Naive thymus-derived CD4-positive, alpha-beta T cell (primary cell): ENCODE measurements around the gene LTV1. TPM values are rescaled to one million over a fixed set of nuclear protein-coding genes. Genes with fewer than 3 reads are reported as not detected.

ENCODE experiments used
- ATAC-seq: fragments of 150-1000 bp; cut with Tn5 transposase; 2 replicates; pipeline ENCODE4 v1.10.0; 2021; ENCODE audit warnings: mild to moderate bottlenecking, moderate library complexity
- CTCF ChIA-PET: fragments of 350-600 bp; sonication (Branson Sonifier 250); formaldehyde crosslinking; loops from one replicate; lab custom pipeline; 2021; ENCODE audit warnings: antibody characterized with exemption; lab: Charles Lee
- POLR2A ChIA-PET: fragments of 350-600 bp; sonication (Branson Sonifier 250); formaldehyde crosslinking; loops from one replicate; lab custom pipeline; 2021; ENCODE audit warnings: antibody characterized with exemption, inconsistent platforms; lab: Charles Lee
- DNase-seq, 9 donors: peaks; one replicate each; pipeline versions ENCODE4 v3.0.0 to v3.0.0-alpha.2; 2020 to 2022; ENCODE audit warnings: mixed read lengths in 1 of 9
- H3K27ac ChIP-seq: one replicate; pipeline ENCODE4 v1.7.0; 2013; ENCODE audit warnings: mild to moderate bottlenecking, low read depth, low read length, moderate library complexity
- H3K27me3 ChIP-seq, 2 donors: one replicate each; pipeline ENCODE4 v1.7.0; 2013; ENCODE audit warnings: low read length in 2 of 2, mild to moderate bottlenecking in 2 of 2, moderate library complexity in 2 of 2; ENCODE audit not compliant: control insufficient read depth in 2 of 2, insufficient read depth in 2 of 2
- H3K36me3 ChIP-seq, 3 experiments: 1 replicate in 2 of 3; 2 replicates in 1 of 3; pipeline ENCODE4 v1.7.0; 2013; ENCODE audit warnings: low read length in 3 of 3, mild to moderate bottlenecking in 3 of 3, moderate library complexity in 1 of 3; ENCODE audit not compliant: insufficient read depth in 3 of 3, control insufficient read depth in 2 of 3
- H3K4me1 ChIP-seq, 2 donors: one replicate each; pipeline ENCODE4 v1.7.0; 2013; ENCODE audit warnings: low read length in 2 of 2, mild to moderate bottlenecking in 2 of 2, moderate library complexity in 1 of 2; ENCODE audit not compliant: control insufficient read depth in 2 of 2, insufficient read depth in 2 of 2
- H3K4me3 ChIP-seq: 2 replicates; pipeline ENCODE4 v1.7.0; 2013; ENCODE audit warnings: mild to moderate bottlenecking, low read length
- H3K9me3 ChIP-seq, 3 experiments: 1 replicate in 2 of 3; 2 replicates in 1 of 3; pipeline ENCODE4 v1.7.0; 2013; ENCODE audit warnings: low read length in 3 of 3; ENCODE audit not compliant: control insufficient read depth in 2 of 3
- H3K27ac Mint-ChIP-seq, 9 donors: one replicate each; pipeline ENCODE4 v1.8.0; 2020 to 2022; ENCODE audit warnings: mixed read lengths in 9 of 9, mild to moderate bottlenecking in 8 of 9, moderate library complexity in 5 of 9, inconsistent platforms in 2 of 9
- H3K27me3 Mint-ChIP-seq, 5 donors: one replicate each; pipeline ENCODE4 v1.8.0; 2021 to 2022; ENCODE audit warnings: mixed read lengths in 5 of 5, mild to moderate bottlenecking in 1 of 5
- H3K36me3 Mint-ChIP-seq, 5 donors: one replicate each; pipeline ENCODE4 v1.8.0; 2020 to 2022; ENCODE audit warnings: mixed read lengths in 5 of 5, mild to moderate bottlenecking in 3 of 5, inconsistent platforms in 1 of 5
- H3K4me1 Mint-ChIP-seq, 7 donors: one replicate each; pipeline ENCODE4 v1.8.0; 2020 to 2022; ENCODE audit warnings: mixed read lengths in 7 of 7, mild to moderate bottlenecking in 3 of 7, inconsistent platforms in 1 of 7
- H3K4me3 Mint-ChIP-seq, 10 donors: one replicate each; pipeline ENCODE4 v1.8.0; 2020 to 2022; ENCODE audit warnings: mild to moderate bottlenecking in 10 of 10, mixed read lengths in 10 of 10, moderate library complexity in 6 of 10, inconsistent platforms in 2 of 10
- H3K9me3 Mint-ChIP-seq, 11 donors: one replicate each; pipeline ENCODE4 v1.8.0; 2020 to 2022; ENCODE audit warnings: mixed read lengths in 11 of 11, mild to moderate bottlenecking in 4 of 11, inconsistent platforms in 1 of 11, moderate library complexity in 1 of 11
- intact Hi-C, 2 donors: fragments of 100-400 bp; cut with micrococcal nuclease; formaldehyde crosslinking; loops; one replicate each; pipeline ENCODE4 v1.15.1; 2023
- polyA plus RNA-seq, 2 donors: library from polyadenylated mRNA; unstranded; fragments of 300-500 nt; fragmentation: Illumina TruSeq; gene quantifications; one replicate each; pipeline ENCODE4 v1.2.3, GENCODE V29; 2021
- total RNA-seq, 6 experiments: library from RNA in 5 of 6; stranded (reverse) in 5 of 6; gene quantifications; 1 replicate in 5 of 6; 2 replicates in 1 of 6; pipeline ENCODE4 v1.2.3 and lab custom pipeline; 2021 to 2026

LTV1 gene
- total and polyA plus RNA-seq, 7 experiments from 2014 or later, result 16.5 to 29.6 (median 22.6) TPM

GRCh38 chr6:143822584-143823024 lies 20.5 kb upstream of the LTV1 start:
- DNase-seq (no peak), ATAC-seq (no peak)
- Histone ChIP-seq H3K36me3 (no peaks in the 10 kb centered on the region), H3K4me1 (no peaks in the 10 kb centered on the region), H3K27ac (no peak overlapping the region), H3K4me3 (no peak overlapping the region), H3K27me3 (no peaks in the 10 kb centered on the region), H3K9me3 (no peaks in the 10 kb centered on the region)
- POLR2A ChIA-PET, result no interaction called here
- no peaks in the 10 kb centered on the region for H3K27me3 Mint-ChIP-seq
- H3K27ac Mint-ChIP-seq, result no peak overlapping the region
- intact Hi-C loops, result no loop called here
- peaks cover 0 to 14% (median 4%) of the 10 kb centered on the region in 5 donors for H3K36me3 Mint-ChIP-seq
- no peak overlapping the region for H3K4me3 Mint-ChIP-seq
- peaks cover 0 to 6% (median 0%) of the 10 kb centered on the region in 7 donors for H3K4me1 Mint-ChIP-seq
- H3K9me3 Mint-ChIP-seq, result no peaks in the 10 kb centered on the region
- CTCF ChIA-PET, result no interaction called here

GRCh38 chr6:143823548-143823947 lies 19.6 kb upstream of the LTV1 start:
- Mint-ChIP-seq H3K4me1 (peaks cover 0 to 6% (median 0%) of the 10 kb centered on the region in 7 donors), H3K36me3 (peaks cover 0 to 12% (median 2%) of the 10 kb centered on the region in 5 donors), H3K4me3 (no peak overlapping the region), H3K27ac (no peak overlapping the region), H3K9me3 (no peaks in the 10 kb centered on the region), H3K27me3 (no peaks in the 10 kb centered on the region)
- ATAC-seq, result no peak
- no peaks in the 10 kb centered on the region for H3K27me3 ChIP-seq
- no peaks in the 10 kb centered on the region for H3K36me3 ChIP-seq
- H3K27ac ChIP-seq, result no peak overlapping the region
- H3K9me3 ChIP-seq, result no peaks in the 10 kb centered on the region
- ChIA-PET CTCF (interaction anchor here (0.8 kb wide), 1 partner anchor 248 kb away, joined by 5 read pairs; no protein-coding TSS in a partner anchor), POLR2A (no interaction called here)
- intact Hi-C loops, result no loop called here
- H3K4me1 ChIP-seq, result no peaks in the 10 kb centered on the region
- H3K4me3 ChIP-seq, result no peak overlapping the region
- no peak for DNase-seq

- POLR2A ChIA-PET, result interaction anchor here (0.9 kb wide), 1 partner anchor 14 kb away, joined by 3 read pairs; the partner anchor contains the start of gene LTV1
- Mint-ChIP-seq H3K4me1 (peaks cover 0 to 4% (median 0%) of the 10 kb centered on the region in 7 donors), H3K9me3 (no peaks in the 10 kb centered on the region)
Measured at GRCh38 chr6:143828572-143828971, 14.6 kb upstream of the LTV1 start.

GRCh38 chr6:143836150-143836549 lies 7.0 kb upstream of the LTV1 start:
- no peaks in the 10 kb centered on the region for H3K27me3 Mint-ChIP-seq
- no peaks in the 10 kb centered on the region for H3K36me3 Mint-ChIP-seq
- Histone ChIP-seq H3K9me3 (no peaks in the 10 kb centered on the region), H3K4me1 (no peaks in the 10 kb centered on the region), H3K4me3 (no peak overlapping the region), H3K27me3 (no peaks in the 10 kb centered on the region), H3K36me3 (no peaks in the 10 kb centered on the region), H3K27ac (no peak overlapping the region)
- ATAC-seq (no peak), DNase-seq (no peak)
- no peak overlapping the region for H3K4me3 Mint-ChIP-seq
- H3K27ac Mint-ChIP-seq, result no peak overlapping the region
- peaks cover 0 to 3% (median 0%) of the 10 kb centered on the region in 7 donors for H3K4me1 Mint-ChIP-seq
- CTCF ChIA-PET, result no interaction called here
- intact Hi-C loops, result no loop called here
- POLR2A ChIA-PET, result no interaction called here
- H3K9me3 Mint-ChIP-seq, result peaks cover 0 to 1% (median 0%) of the 10 kb centered on the region in 11 donors

More at GRCh38 chr6:143828572-143828971, 14.6 kb upstream of the LTV1 start:
- H3K27me3 Mint-ChIP-seq, result no peaks in the 10 kb centered on the region
- Histone ChIP-seq H3K4me3 (no peak overlapping the region), H3K27ac (no peak overlapping the region), H3K27me3 (no peaks in the 10 kb centered on the region), H3K9me3 (no peaks in the 10 kb centered on the region), H3K4me1 (no peaks in the 10 kb centered on the region), H3K36me3 (no peaks in the 10 kb centered on the region)
- peaks cover 0 to 6% (median 2%) of the 10 kb centered on the region in 5 donors for H3K36me3 Mint-ChIP-seq
- H3K27ac Mint-ChIP-seq, result no peak overlapping the region
- ATAC-seq, result no peak
- no peak for DNase-seq
- intact Hi-C loops, result no loop called here
- CTCF ChIA-PET, result no interaction called here
- H3K4me3 Mint-ChIP-seq, result no peak overlapping the region

- Histone ChIP-seq H3K4me3 (no peak overlapping the region), H3K27ac (no peak overlapping the region), H3K27me3 (no peaks in the 10 kb centered on the region), H3K4me1 (no peaks in the 10 kb centered on the region), H3K9me3 (no peaks in the 10 kb centered on the region), H3K36me3 (peaks cover 0 to 6% (median 0%) of the 10 kb centered on the region in 3 experiments)
- DNase-seq, result no peak
- intact Hi-C loops, result no loop called here
- Mint-ChIP-seq H3K36me3 (no peaks in the 10 kb centered on the region), H3K4me1 (peaks cover 0 to 10% (median 6%) of the 10 kb centered on the region in 7 donors), H3K9me3 (peaks cover 0 to 1% (median 0%) of the 10 kb centered on the region in 11 donors), H3K27ac (no peak overlapping the region), H3K4me3 (no peak overlapping the region), H3K27me3 (no peaks in the 10 kb centered on the region)
- POLR2A ChIA-PET, result no interaction called here
- no peak for ATAC-seq
- CTCF ChIA-PET, result no interaction called here
Measured at GRCh38 chr6:143838395-143838794, 4.7 kb upstream of the LTV1 start.

- Mint-ChIP-seq H3K9me3 (peaks cover 0 to 1% (median 0%) of the 10 kb centered on the region in 11 donors), H3K36me3 (peaks cover 0 to 6% (median 3%) of the 10 kb centered on the region in 5 donors), H3K4me1 (peaks cover 8 to 18% (median 13%) of the 10 kb centered on the region in 7 donors), H3K4me3 (no peak overlapping the region), H3K27ac (no peak overlapping the region), H3K27me3 (no peaks in the 10 kb centered on the region)
- Histone ChIP-seq H3K27me3 (no peaks in the 10 kb centered on the region), H3K4me1 (peaks cover 5% of the 10 kb centered on the region in 2 donors), H3K36me3 (peaks cover 0 to 8% (median 0%) of the 10 kb centered on the region in 3 experiments), H3K4me3 (no peak overlapping the region), H3K9me3 (no peaks in the 10 kb centered on the region), H3K27ac (no peak overlapping the region)
- POLR2A ChIA-PET, result no interaction called here
- DNase-seq, result no peak
- CTCF ChIA-PET, result no interaction called here
- intact Hi-C loops, result no loop called here
- ATAC-seq, result no peak
Measured at GRCh38 chr6:143839196-143839595, 3.9 kb upstream of the LTV1 start.
